KBM-7 (cell line): Measurements from ENCODE around the gene GTF2IRD1.

Experiments used
- DNase-seq: peaks from one replicate; pipeline ENCODE4 v3.0.0-alpha.2; 2015
- in situ Hi-C: fragments of 300-500 bp; cut with MboI; formaldehyde crosslinking; loops from 2 replicates; pipeline ENCODE4 v1.14.3; 2020; ENCODE audit warnings: low sequenced_read_pairs, low pct_unique_long_range_greater_than_20kb, mixed read lengths

The GTF2IRD1 gene

GRCh38 chr7:74579800-74580685 is 126.3 kb downstream of the GTF2IRD1 start:
- in situ Hi-C loops: no loop called here
- DNase-seq: no peak

- in situ Hi-C loops: no loop called here
- DNase-seq: no peak
Measured at GRCh38 chr7:74581916-74582440, 128.3 kb downstream of the GTF2IRD1 start.

GRCh38 chr7:74582447-74583039 is 128.8 kb downstream of the GTF2IRD1 start:
- in situ Hi-C loops: no loop called here
- DNase-seq: no peak

GRCh38 chr7:74583630-74584029 is 129.9 kb downstream of the GTF2IRD1 start:
- in situ Hi-C loops: no loop called here

GRCh38 chr7:74584160-74584954 is 130.7 kb downstream of the GTF2IRD1 start:
- no peak for DNase-seq
- in situ Hi-C loops: no loop called here

More at GRCh38 chr7:74583630-74584029, 129.9 kb downstream of the GTF2IRD1 start:
- no peak for DNase-seq

GRCh38 chr7:74585844-74586243 is 132.1 kb downstream of the GTF2IRD1 start:
- in situ Hi-C loops: no loop called here
- DNase-seq: no peak

GRCh38 chr7:74586258-74587175 is 132.8 kb downstream of the GTF2IRD1 start:
- in situ Hi-C loops: no loop called here
- DNase-seq: no peak

- in situ Hi-C loops: no loop called here
- no peak for DNase-seq
Measured at GRCh38 chr7:74587435-74588126, 133.9 kb downstream of the GTF2IRD1 start.

GRCh38 chr7:74590813-74591212 is 137.1 kb downstream of the GTF2IRD1 start:
- DNase-seq: no peak
- in situ Hi-C loops: no loop called here

GRCh38 chr7:74598558-74598957 is 144.9 kb downstream of the GTF2IRD1 start:
- in situ Hi-C loops: no loop called here
- DNase-seq: no peak

GRCh38 chr7:74599244-74599643 is 145.5 kb downstream of the GTF2IRD1 start:
- no peak for DNase-seq
- in situ Hi-C loops: no loop called here

GRCh38 chr7:74604326-74605020 is 150.8 kb downstream of the GTF2IRD1 start:
- in situ Hi-C loops: no loop called here
- no peak for DNase-seq

- peak; percentile 43 for DNase-seq
- in situ Hi-C loops: no loop called here
Measured at GRCh38 chr7:74606101-74606908, 152.6 kb downstream of the GTF2IRD1 start.

GRCh38 chr7:74606909-74607510 is 153.3 kb downstream of the GTF2IRD1 start:
- no peak for DNase-seq
- in situ Hi-C loops: no loop called here

GRCh38 chr7:74612015-74612829 is 158.5 kb downstream of the GTF2IRD1 start:
- in situ Hi-C loops: no loop called here
- peak; percentile 87 for DNase-seq
